Mesodermal cell (in vitro differentiated cells): ENCODE results near the gene MKLN1.
A peak's percentile ranks its signal among the peaks of the same experiment; 100 is the strongest.
"Not testable (repeated sequence)": the region's sequence is repeated elsewhere in the genome, so short reads cannot be mapped to it uniquely, and the experiment has no call there.

Experiments
- H3K27ac ChIP-seq: 2 replicates; pipeline ENCODE4 v1.7.0; 2013; ENCODE audit warnings: mild to moderate bottlenecking, low read depth, low read length, moderate library complexity; ENCODE audit not compliant: severe bottlenecking
- H3K36me3 ChIP-seq: 2 replicates; pipeline ENCODE4 v1.7.1; 2013; ENCODE audit warnings: mild to moderate bottlenecking, low read length, moderate library complexity; ENCODE audit not compliant: control insufficient read depth, insufficient read depth
- H3K4me1 ChIP-seq: one replicate; pipeline ENCODE4 v1.7.1; 2013; ENCODE audit warnings: mild to moderate bottlenecking, low read length; ENCODE audit not compliant: insufficient read depth, control insufficient read depth, poor library complexity, severe bottlenecking
- H3K4me3 ChIP-seq: 2 replicates; pipeline ENCODE4 v1.7.0; 2013; ENCODE audit warnings: low read length, control low read depth, mild to moderate bottlenecking; ENCODE audit not compliant: insufficient read depth, poor library complexity, severe bottlenecking; ENCODE audit errors: extremely low read depth
- H3K9me3 ChIP-seq: 2 replicates; pipeline ENCODE4 v1.7.1; 2013; ENCODE audit warnings: mild to moderate bottlenecking, low read length, moderate library complexity; ENCODE audit not compliant: control insufficient read depth
- WGBS, 2 experiments: methylation state at CpG; one replicate each; pipeline ENCODE4 v1.1.5; 2013; ENCODE audit warnings: missing lambda C conversion rate in 2 of 2; ENCODE audit not compliant: insufficient coverage in 2 of 2; 5-methylcytosine and 5-hydroxymethylcytosine counted together

MKLN1 gene

GRCh38 chr7:131462715-131463114 lies 135.0 kb downstream of the MKLN1 start:
- H3K36me3 ChIP-seq = peaks cover 39% of the 10 kb centered on the region
- not testable (repeated sequence) for H3K27ac ChIP-seq, H3K4me1 ChIP-seq, H3K4me3 ChIP-seq, H3K9me3 ChIP-seq

DNA sequence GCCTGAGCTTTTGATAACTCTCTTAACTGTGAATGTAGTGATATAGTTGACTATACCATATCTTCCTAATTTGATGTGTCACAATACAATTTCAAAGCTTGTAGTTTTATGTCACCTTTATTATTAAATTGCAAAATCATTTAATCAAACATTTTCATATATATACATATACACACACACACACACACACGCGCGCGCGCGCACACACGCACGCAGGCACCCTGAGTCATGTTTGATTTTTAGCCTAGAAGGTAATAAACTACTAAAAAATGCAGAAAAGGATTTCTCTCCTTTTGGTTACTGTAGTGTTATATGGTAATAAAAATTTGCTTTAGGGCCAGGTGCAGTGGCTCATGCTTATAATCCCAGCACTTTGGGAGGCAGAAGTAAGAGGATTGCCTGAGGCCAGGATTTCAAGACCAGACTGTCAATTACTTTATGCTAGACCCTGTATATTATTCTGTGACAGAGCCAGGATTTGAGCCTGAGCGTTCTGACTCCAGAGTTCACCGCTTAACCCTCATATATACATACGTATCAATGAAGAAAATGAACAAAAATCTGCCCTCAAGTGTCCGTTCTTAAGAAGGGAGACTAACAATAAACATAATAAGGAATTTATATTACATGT lies 139.2 kb downstream of the MKLN1 start:
- no peak overlapping the region for H3K4me3 ChIP-seq
- 100% methylated on average over 2 to 3 of the region's 12 CpGs for WGBS, 2 experiments
- no peaks in the 10 kb centered on the region for H3K9me3 ChIP-seq
- H3K4me1 ChIP-seq = no peaks in the 10 kb centered on the region
- H3K36me3 ChIP-seq = peaks cover 45% of the 10 kb centered on the region
- no peak overlapping the region for H3K27ac ChIP-seq

DNA sequence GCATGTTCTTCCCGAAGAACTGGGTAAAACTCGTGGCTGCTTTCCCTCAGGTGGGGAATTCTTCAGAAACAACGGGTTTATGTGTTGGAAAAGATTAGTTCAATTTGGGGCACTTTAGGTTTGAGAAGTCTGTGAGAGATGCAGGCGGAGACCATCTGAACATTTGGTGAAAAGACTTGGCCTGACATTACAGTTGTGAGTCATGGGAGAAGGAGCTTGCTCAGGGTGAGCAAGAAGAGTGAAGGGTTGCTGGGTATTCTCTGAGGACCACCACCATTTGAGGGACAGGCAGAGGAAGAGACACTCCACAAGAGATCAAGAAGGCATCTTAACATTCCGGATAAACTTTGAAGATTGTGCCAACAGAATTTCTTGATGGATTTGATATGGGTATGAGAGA lies 140.1 kb downstream of the MKLN1 start:
- H3K9me3 ChIP-seq = no peaks in the 10 kb centered on the region
- H3K27ac ChIP-seq = no peak overlapping the region
- H3K4me1 ChIP-seq = no peaks in the 10 kb centered on the region
- no peak overlapping the region for H3K4me3 ChIP-seq
- peaks cover 40% of the 10 kb centered on the region for H3K36me3 ChIP-seq
- 98% methylated on average over 4 to 5 of the region's 5 CpGs for WGBS, 2 experiments

- Histone ChIP-seq H3K36me3 (peaks cover 45% of the 10 kb centered on the region), H3K4me3 (no peak overlapping the region), H3K4me1 (no peaks in the 10 kb centered on the region), H3K9me3 (no peaks in the 10 kb centered on the region), H3K27ac (no peak overlapping the region)
- 79 to 88% methylated on average over 3 to 4 of the region's 4 CpGs for WGBS, 2 experiments
Measured at GRCh38 chr7:131471250-131472004, 143.8 kb downstream of the MKLN1 start.

GRCh38 chr7:131476740-131477139 lies 149.1 kb downstream of the MKLN1 start:
- 83 to 100% methylated on average over 1 of the region's 2 CpGs for WGBS, 2 experiments
- Histone ChIP-seq H3K4me3 (no peak overlapping the region), H3K9me3 (no peaks in the 10 kb centered on the region), H3K4me1 (peaks cover 14% of the 10 kb centered on the region), H3K27ac (no peak overlapping the region), H3K36me3 (peaks cover 29% of the 10 kb centered on the region)

- H3K9me3 ChIP-seq = no peaks in the 10 kb centered on the region
- peaks cover 14% of the 10 kb centered on the region for H3K4me1 ChIP-seq
- peaks cover 19% of the 10 kb centered on the region for H3K36me3 ChIP-seq
- H3K27ac ChIP-seq = peak overlapping the region; percentile 75
- 93 to 100% methylated on average over 2 of the region's 4 CpGs for WGBS, 2 experiments
- no peak overlapping the region for H3K4me3 ChIP-seq
Measured at GRCh38 chr7:131480384-131481315, 153.0 kb downstream of the MKLN1 start.

GRCh38 chr7:131482800-131483199 lies 155.1 kb downstream of the MKLN1 start:
- H3K27ac ChIP-seq = no peak overlapping the region
- no peaks in the 10 kb centered on the region for H3K9me3 ChIP-seq
- peaks cover 24% of the 10 kb centered on the region for H3K36me3 ChIP-seq
- WGBS, 2 experiments = 100% methylated on average over 2 of the region's 2 CpGs
- no peak overlapping the region for H3K4me3 ChIP-seq
- H3K4me1 ChIP-seq = peaks cover 23% of the 10 kb centered on the region

- Histone ChIP-seq H3K4me1 (peaks cover 23% of the 10 kb centered on the region), H3K4me3 (no peak overlapping the region), H3K36me3 (peaks cover 27% of the 10 kb centered on the region), H3K9me3 (no peaks in the 10 kb centered on the region), H3K27ac (no peak overlapping the region)
- 100% methylated on average over 1 of the region's 2 CpGs for WGBS, 2 experiments
Measured at GRCh38 chr7:131483586-131483985, 155.9 kb downstream of the MKLN1 start.

DNA sequence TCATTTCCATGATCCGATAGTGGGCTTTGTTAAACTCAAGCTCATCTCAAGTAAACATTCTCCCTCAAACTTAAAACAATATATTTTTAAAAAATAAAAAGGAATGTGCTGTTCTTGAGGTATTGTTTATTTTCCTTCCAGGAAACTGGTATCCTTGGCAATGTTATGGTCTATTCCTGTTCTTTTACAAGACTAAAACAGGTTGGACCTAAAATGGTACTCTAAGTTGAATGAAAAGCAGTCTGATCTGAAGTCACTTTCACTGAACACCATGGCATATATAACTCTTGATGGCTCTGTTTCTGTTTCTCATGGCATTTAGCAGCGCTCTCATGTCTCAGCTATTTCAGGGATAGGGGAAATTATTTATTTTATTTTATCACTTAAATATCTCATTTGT lies 158.7 kb downstream of the MKLN1 start:
- whole genome bisulfite sequencing, 2 experiments = no CpG with 5 or more reads among the region's 2 CpGs

DNA sequence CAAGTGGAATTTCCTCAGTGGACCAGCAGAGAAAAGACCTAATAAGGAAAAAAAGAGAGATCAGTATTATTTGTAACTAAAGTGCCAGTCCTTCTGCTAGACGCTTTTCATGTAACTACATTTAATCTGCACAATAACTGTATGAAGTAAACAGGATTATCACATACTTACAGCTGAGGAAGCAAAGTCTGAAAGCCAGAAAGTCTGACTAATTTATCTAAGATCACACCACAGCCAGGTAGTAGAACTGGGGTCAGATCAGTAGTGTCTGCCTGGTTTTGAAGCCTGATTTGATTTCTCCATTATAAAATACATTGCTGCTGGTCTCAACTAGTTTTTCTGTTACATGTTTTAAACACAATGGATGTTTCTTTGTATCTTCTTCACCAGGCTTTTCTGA lies 159.5 kb downstream of the MKLN1 start:
- H3K4me3 ChIP-seq = no peak overlapping the region
- H3K4me1 ChIP-seq = peaks cover 8% of the 10 kb centered on the region
- no peak overlapping the region for H3K27ac ChIP-seq
- peaks cover 21% of the 10 kb centered on the region for H3K36me3 ChIP-seq
- WGBS, 2 experiments = no CpG with 5 or more reads among the region's 1 CpG
- no peaks in the 10 kb centered on the region for H3K9me3 ChIP-seq

More for the DNA sequence above, 158.7 kb downstream of the MKLN1 start:
- Histone ChIP-seq H3K36me3 (peaks cover 21% of the 10 kb centered on the region), H3K4me3 (no peak overlapping the region), H3K9me3 (no peaks in the 10 kb centered on the region), H3K4me1 (peaks cover 10% of the 10 kb centered on the region), H3K27ac (no peak overlapping the region)
